GM19238 (cell line): ENCODE results near the gene ANAPC16.
"Not testable (repeated sequence)": the region's sequence is repeated elsewhere in the genome, so short reads cannot be mapped to it uniquely, and the experiment has no call there.

Experiments
- DNase-seq: peaks from one replicate; pipeline ENCODE4 v3.0.0; 2011; ENCODE audit warnings: low spot score; ENCODE audit not compliant: insufficient read length

Gene ANAPC16

GRCh38 chr10:72277340-72277995 lies 61.7 kb downstream of the ANAPC16 start:
- DNase-seq: no peak

GRCh38 chr10:72277996-72278667 lies 62.3 kb downstream of the ANAPC16 start:
- no peak for DNase-seq

GRCh38 chr10:72278668-72279393 lies 63.0 kb downstream of the ANAPC16 start:
- DNase-seq: no peak

GRCh38 chr10:72279587-72279986 lies 63.8 kb downstream of the ANAPC16 start:
- DNase-seq: not testable (repeated sequence)

GRCh38 chr10:72283131-72283530 lies 67.3 kb downstream of the ANAPC16 start:
- no peak for DNase-seq
